GM11168 (cell line): Measurements from ENCODE around the gene VARS1.

Experiments used
- in situ Hi-C: fragments of 300-500 bp; cut with MboI; formaldehyde crosslinking; loops from one replicate; pipeline ENCODE4 v1.12.0; 2022; ENCODE audit warnings: low sequenced_read_pairs; ENCODE audit not compliant: unreplicated experiment

Gene VARS1

DNA sequence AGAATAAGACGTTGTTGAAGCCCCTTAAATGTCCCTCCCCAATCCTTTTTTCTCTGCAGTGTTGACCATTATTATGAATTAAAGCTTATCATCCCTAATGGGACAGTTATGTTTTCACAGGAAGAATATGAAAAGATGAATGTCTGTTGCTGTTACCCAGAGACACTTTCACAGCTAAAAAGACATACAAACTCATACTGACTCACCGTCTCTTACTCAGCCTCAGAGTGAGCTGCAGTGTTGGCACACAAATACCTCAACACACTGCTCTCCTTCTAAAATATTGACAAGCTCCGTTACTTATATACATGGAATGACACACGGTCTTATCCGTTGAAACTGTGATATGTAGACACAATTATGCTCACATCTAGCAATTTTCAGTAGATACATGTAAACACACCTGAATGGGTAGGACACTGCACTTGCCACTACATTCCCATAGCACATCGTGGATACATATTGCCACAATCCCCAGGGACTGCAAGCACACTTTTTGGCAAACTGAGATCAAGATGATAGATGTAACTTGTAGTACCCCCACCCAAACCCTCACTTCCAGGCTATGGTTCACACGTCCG lies 42.7 kb downstream of the VARS1 start:
- in situ Hi-C loops = no loop called here

DNA sequence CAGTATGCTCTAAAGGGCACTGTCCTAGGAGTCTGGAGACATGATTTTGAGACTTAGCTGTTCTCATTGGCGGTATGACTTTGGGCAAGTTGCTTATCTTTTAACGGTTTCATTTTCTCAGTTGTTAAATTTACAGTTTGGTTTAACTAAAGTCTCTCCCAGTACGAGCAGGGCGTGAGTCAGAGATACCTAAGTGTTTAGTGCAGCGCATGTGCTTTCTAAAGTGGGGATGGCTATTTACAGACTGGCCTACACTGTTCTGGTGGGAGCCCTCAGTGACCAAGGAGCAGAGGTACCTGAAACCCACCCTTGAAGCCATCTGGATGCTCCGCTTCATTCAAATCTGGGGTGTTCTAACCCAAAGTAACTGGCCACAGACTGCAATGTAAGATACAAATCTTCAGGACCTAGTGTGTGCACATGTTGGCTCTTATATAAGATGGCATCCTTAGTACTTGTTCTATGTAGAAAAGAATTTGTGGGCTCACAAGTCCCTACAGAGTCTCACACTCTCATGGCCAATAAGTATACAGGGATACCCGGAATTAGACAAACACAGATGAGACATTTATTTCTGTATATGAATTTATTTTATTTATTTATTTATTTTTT lies 45.0 kb downstream of the VARS1 start:
- in situ Hi-C loops = no loop called here

DNA sequence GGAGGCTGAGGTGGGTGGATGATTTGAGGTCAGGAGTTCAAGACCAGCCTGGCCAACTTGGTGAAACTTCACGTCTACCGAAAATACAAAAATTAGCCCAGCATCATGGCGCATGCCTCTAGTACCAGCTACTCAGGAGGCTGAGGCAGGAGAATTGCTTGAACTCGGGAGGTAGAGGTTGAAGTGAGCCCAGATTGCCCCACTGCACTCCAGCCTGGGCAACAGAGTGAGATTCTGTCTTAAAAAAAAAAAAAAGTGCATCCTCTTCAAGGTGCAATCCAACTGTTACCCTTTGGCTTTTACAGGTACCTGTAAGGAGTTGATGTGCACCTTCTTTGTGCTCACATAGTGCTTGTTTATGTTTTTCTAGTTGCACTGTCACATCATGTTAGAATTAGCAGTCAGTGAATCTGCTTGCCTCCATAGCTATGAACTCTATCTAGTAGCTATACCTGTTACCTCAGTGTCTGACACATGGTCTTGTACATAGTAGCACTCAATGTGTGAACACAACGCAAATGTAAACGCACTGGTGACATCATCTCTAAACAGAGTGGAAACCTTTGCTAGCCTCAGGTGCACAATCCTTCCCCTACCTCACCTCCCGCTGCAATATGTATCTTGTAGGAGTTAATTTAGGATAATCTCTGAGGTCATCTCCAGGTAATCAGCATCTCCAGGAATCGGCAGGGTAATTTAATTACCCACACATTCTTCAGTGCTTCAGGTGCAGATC lies 46.1 kb downstream of the VARS1 start:
- in situ Hi-C loops = no loop called here
